Measurements from ENCODE around the gene CALB2.
"Not testable (repeated sequence)": the region's sequence is repeated elsewhere in the genome, so short reads cannot be mapped to it uniquely, and the experiment has no call there.

The CALB2 gene

DNA sequence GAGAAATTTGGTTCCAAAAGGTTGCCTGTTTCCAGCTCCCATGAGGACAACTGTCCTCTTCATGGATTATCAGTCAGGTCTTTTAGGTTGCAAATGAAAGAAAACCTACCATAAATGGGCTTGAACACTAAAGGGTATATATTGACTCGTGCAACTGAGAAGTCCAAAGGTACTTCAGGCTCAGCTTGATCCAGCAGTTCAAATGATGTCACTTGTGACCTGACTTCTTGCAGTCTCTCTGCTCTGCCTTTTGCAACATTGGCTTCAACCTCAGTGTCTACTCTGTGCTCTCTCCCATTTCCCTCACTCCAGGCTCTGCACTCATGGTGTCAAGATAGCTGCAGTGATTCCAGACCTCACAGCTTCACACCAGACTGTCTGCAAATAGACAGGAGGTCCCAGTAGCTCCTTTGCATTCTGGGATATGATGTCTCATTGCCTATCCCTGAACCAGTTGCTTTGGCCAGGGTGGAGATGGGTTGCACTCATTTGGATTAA is 5.5 kb upstream of the CALB2 start:
- DNase-seq (ENCODE audit: low read depth): no peak

- DNase-seq (ENCODE audit: low read depth): no peak
These were observed 4.8 kb upstream of the CALB2 start for GRCh38 chr16:71353736-71354135.

DNA sequence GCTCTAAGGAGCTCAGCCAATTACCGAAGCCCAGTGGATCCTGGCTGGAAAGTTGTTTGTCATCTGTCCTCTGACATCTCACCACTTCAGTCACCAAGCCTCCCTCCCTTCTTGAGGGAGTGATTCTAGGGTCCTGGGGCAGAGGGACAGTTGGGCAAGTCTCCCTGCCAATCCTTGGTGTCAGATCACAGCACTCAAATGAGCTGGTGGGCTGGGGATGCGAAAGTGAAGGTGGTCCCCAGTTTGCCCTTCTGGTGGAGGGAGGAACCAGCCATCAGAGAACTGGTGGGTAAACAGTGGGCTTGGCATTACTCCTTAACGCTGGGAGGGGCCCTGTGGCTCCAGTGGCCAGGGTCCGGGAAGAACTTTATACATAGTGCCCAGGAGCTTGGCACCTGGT is 4.4 kb upstream of the CALB2 start:
- no peak for DNase-seq (ENCODE audit: low read depth)

- DNase-seq (ENCODE audit: low read depth): no peak
These were observed 2.3 kb upstream of the CALB2 start for GRCh38 chr16:71356051-71356740.

- DNase-seq (ENCODE audit: low read depth): not testable (repeated sequence)
These were observed 1.6 kb upstream of the CALB2 start for GRCh38 chr16:71356936-71357335.

- DNase-seq (ENCODE audit: low read depth): no peak
These were observed 842 bp upstream of the CALB2 start for GRCh38 chr16:71357681-71358080.

DNA sequence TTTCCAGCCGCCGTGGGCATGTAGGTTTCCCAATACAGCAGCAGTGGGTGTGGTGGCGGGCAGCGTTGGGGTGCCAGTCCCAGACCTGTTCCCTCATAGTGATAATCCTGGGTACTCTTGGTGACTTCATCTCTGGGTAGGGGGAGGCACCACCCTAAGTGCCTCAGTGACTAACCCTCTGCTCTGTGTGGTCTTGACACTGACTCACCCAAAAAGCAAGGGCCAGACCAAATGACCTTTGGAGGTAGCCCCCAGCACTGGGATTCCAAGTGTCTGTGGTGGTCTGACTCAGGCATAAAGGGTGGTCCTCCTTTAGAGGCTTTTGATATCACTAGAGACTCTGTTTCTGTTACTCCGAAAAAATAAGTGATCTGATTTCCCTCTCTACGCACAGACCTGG is 908 bp downstream of the CALB2 start:
- DNase-seq (ENCODE audit: low read depth): no peak

- DNase-seq (ENCODE audit: low read depth): no peak
These were observed 1.9 kb downstream of the CALB2 start for GRCh38 chr16:71360378-71360777.

GRCh38 chr16:71364133-71364681 is 5.7 kb downstream of the CALB2 start:
- DNase-seq (ENCODE audit: low read depth): no peak

- DNase-seq (ENCODE audit: low read depth): no peak
These were observed 6.5 kb downstream of the CALB2 start for GRCh38 chr16:71365021-71365420.

GRCh38 chr16:71367241-71367976 is 8.9 kb downstream of the CALB2 start:
- no peak for DNase-seq (ENCODE audit: low read depth)

GRCh38 chr16:71368958-71369357 is 10.4 kb downstream of the CALB2 start:
- no peak for DNase-seq (ENCODE audit: low read depth)

DNA sequence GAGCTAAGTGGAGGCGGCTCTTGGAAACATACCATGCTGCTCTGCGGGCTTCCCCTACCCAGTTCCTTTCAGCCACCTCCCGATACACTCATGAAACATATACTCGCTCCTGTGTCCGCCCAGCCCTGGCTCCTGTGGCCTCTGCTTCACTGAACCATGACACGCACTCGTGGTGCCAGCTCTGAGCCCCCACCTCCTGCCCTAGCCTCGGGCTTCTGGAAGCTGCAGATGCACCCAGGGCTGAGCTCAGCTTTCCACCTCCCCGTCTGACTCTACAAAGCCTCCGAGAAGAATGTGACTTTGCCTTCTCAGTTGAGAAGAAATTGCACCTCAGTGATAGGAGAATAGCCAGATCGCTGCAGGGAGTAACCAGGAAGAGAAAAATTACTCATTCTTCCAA is 11.0 kb downstream of the CALB2 start:
- DNase-seq (ENCODE audit: low read depth): no peak

- DNase-seq (ENCODE audit: low read depth): no peak
These were observed 12.7 kb downstream of the CALB2 start for GRCh38 chr16:71371237-71371636.

DNA sequence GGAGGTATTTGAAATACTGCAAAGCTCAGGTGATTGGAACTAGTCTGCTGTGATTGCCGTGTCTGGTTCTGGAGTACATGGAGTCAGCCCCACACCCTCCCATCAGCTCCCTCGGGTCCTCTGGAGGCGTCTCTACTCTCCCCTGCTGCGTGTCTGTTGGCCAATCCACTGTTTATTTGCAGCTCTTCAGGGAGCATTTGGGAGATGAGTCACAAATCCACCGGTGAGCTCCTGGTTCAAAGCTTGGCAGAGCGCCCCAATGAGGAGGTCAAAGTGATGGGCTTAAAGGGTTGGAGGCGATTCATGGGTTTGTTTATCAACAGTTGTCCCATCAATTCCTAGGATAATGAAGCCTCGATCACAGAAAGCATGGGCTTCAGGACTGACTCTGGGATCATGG is 14.6 kb downstream of the CALB2 start:
- DNase-seq (ENCODE audit: low read depth): no peak

DNA sequence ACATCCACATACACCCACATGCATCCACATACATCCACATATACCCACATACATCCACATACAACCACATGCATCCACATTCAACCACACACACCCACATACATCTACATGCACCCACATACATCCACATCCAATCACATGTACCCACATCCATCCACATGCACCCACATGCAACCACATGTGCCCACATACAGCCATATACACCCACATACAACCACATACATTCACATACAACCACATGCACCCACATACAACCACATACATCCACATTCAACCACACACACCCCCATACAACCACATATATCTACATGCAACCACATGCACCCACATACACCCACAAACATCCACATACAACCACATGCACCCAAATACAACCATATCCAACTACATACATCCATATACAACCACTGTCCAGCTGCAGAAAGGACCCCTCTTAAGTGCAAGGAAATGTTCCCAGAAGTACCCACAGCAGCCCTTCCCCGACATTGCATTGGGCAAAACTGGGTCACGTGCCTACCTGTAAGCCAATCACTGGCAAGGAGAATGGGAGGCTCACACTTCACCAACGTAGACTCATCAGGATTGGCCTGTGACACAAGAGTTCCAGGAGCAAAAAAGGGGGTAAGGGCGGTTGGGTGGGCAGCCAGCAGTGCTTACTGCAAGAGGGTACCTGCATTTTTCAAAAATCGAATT is 18.1 kb downstream of the CALB2 start:
- DNase-seq (ENCODE audit: low read depth): no peak

DNA sequence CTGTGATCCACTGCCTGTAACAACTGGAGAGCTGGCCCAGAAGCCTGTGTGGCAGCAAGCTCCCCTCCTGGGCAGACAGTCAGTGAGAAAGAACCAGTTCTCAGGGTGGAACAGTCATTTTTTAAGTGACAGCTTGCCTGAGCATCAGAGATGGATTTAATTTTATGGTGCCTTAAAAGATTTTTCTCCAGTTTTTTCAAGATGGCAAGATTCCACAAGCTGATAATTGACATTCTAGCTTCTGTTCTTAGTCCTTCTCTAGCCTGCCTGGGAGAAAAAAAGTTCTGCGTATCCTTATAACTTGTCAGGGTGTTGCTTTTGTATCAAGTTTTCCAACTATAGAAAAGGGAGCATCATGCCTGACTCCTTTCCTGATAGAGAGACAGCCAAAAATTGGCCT is 21.2 kb downstream of the CALB2 start:
- DNase-seq (ENCODE audit: low read depth): no peak

DNA sequence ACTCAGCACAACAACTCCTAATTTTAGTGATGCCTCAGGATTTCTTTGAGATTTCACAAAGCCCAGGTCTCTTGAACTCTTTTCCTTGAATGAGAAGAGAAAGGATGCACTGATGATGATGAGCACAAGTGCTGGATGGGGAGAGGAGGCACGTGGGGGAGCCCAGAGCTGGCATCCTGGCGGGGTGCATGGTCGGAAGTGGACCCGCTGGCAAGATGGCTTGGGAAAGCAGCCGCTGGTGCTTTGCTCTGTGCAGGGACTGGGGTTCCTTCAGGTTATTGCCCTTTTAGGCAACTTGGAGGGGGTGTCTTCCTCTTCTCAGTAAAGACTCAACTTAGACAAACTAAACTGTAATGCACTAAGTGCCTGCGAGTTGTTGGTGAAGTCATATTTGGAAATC is 22.3 kb downstream of the CALB2 start:
- no peak for DNase-seq (ENCODE audit: low read depth)

GRCh38 chr16:71383054-71383773 is 24.7 kb downstream of the CALB2 start:
- no peak for DNase-seq (ENCODE audit: low read depth)

GRCh38 chr16:71384073-71384724 is 25.7 kb downstream of the CALB2 start:
- DNase-seq (ENCODE audit: low read depth): no peak

- no peak for DNase-seq (ENCODE audit: low read depth)
These were observed 28.7 kb downstream of the CALB2 start for GRCh38 chr16:71387045-71387871.

Data from activated T-helper 1 cell treated with Interleukin-2 at 50 U/mL for 16 hours (primary cell).